Loucy (cell line): ENCODE data around the gene DHRS3.

ENCODE experiments used
- H2AFZ ChIP-seq: fragments of 200-600 bp; sonication (generic); 2 replicates; pipeline ENCODE4 v1.6.0; 2016; ENCODE audit warnings: antibody characterized with exemption, mild to moderate bottlenecking, low read length, moderate library complexity
- H3F3A ChIP-seq: fragments of 200-600 bp; 2 replicates; pipeline ENCODE4 v1.6.0; 2016; ENCODE audit warnings: antibody characterized with exemption, low read depth, mild to moderate bottlenecking
- H3K27me3 ChIP-seq: fragments of 200-600 bp; sonication (generic); 2 replicates; pipeline ENCODE4 v1.6.1; 2014; ENCODE audit warnings: low read length, mild to moderate bottlenecking; ENCODE audit not compliant: insufficient read depth, poor library complexity, severe bottlenecking
- H3K36me3 ChIP-seq: fragments of 200-600 bp; sonication (generic); 2 replicates; pipeline ENCODE4 v1.6.1; 2016; ENCODE audit warnings: low read length; ENCODE audit not compliant: insufficient read depth
- H3K4me1 ChIP-seq: fragments of 200-600 bp; sonication (generic); 2 replicates; pipeline ENCODE4 v1.5.1; 2014; ENCODE audit warnings: low read length, mild to moderate bottlenecking; ENCODE audit not compliant: insufficient read depth, poor library complexity, severe bottlenecking
- H3K4me2 ChIP-seq: fragments of 200-600 bp; sonication (generic); 2 replicates; pipeline ENCODE4 v1.6.0; 2014; ENCODE audit warnings: antibody characterized with exemption, low read length, low read depth, mild to moderate bottlenecking; ENCODE audit not compliant: poor library complexity, severe bottlenecking
- H3K4me3 ChIP-seq: fragments of 200-600 bp; sonication (generic); 2 replicates; pipeline ENCODE4 v1.5.1; 2014; ENCODE audit warnings: low read length, mild to moderate bottlenecking, mixed read lengths; ENCODE audit not compliant: poor library complexity, severe bottlenecking
- H3K79me2 ChIP-seq: fragments of 200-600 bp; sonication (generic); 2 replicates; pipeline ENCODE4 v1.6.1; 2014; ENCODE audit warnings: low read length; ENCODE audit not compliant: insufficient read depth
- H3K9ac ChIP-seq: fragments of 200-600 bp; sonication (generic); 2 replicates; pipeline ENCODE4 v1.6.0; 2014; ENCODE audit warnings: mild to moderate bottlenecking, low read depth, low read length, moderate library complexity; ENCODE audit not compliant: poor library complexity, severe bottlenecking
- H3K9me2 ChIP-seq: fragments of 200-600 bp; sonication (generic); replicated peaks from 2 replicates; pipeline ENCODE4 v1.6.1; 2016; ENCODE audit warnings: low read depth, low read length, mixed read lengths
- H3K9me3 ChIP-seq: fragments of 200-600 bp; sonication (generic); 2 replicates; pipeline ENCODE4 v1.6.1; 2014; ENCODE audit warnings: mild to moderate bottlenecking, antibody characterized with exemption, low read length, low read depth; ENCODE audit not compliant: insufficient read depth
- H4K20me1 ChIP-seq: fragments of 200-600 bp; sonication (generic); 2 replicates; pipeline ENCODE4 v1.6.0; 2014; ENCODE audit warnings: antibody characterized with exemption, low read length, mild to moderate bottlenecking; ENCODE audit not compliant: insufficient read depth, poor library complexity, severe bottlenecking
- CTCF ChIP-seq: fragments of 200-600 bp; sonication (generic); conservative IDR thresholded peaks from 2 replicates; pipeline ENCODE4 v1.5.1; 2014; ENCODE audit warnings: mild to moderate bottlenecking, antibody characterized with exemption, low read length
- EZH2phosphoT487 ChIP-seq: fragments of 200-600 bp; IDR thresholded peaks from 2 replicates; pipeline ENCODE4 v1.6.1; 2018; ENCODE audit warnings: antibody characterized with exemption, mild to moderate bottlenecking, moderate library complexity, borderline replicate concordance

The DHRS3 gene

GRCh38 chr1:12629985-12630760 lies 12.2 kb upstream of the DHRS3 start:
- Histone ChIP-seq H3K4me3 (no peak overlapping the region), H3K9me3 (no peaks in the 10 kb centered on the region), H3K4me2 (no peak overlapping the region), H4K20me1 (no peaks in the 10 kb centered on the region), H3K79me2 (no peaks in the 10 kb centered on the region), H2AFZ (no peak overlapping the region), H3K9me2 (no peaks in the 10 kb centered on the region), H3K4me1 (peaks cover 11% of the 10 kb centered on the region), H3K36me3 (no peaks in the 10 kb centered on the region), H3K9ac (no peak overlapping the region), H3K27me3 (no peaks in the 10 kb centered on the region), H3F3A (no peaks in the 10 kb centered on the region)
- TF ChIP-seq EZH2phosphoT487: no peak
- TF ChIP-seq CTCF: no peak

GRCh38 chr1:12629511-12629956 lies 11.5 kb upstream of the DHRS3 start:
- TF ChIP-seq CTCF (no peak), EZH2phosphoT487 (no peak)
- H3K9me2 ChIP-seq: no peaks in the 10 kb centered on the region
- no peaks in the 10 kb centered on the region for H3K36me3 ChIP-seq
- peaks cover 11% of the 10 kb centered on the region for H3K4me1 ChIP-seq
- H2AFZ ChIP-seq: no peak overlapping the region
- no peaks in the 10 kb centered on the region for H3F3A ChIP-seq
- H3K79me2 ChIP-seq: no peaks in the 10 kb centered on the region
- no peaks in the 10 kb centered on the region for H3K9me3 ChIP-seq
- H3K4me2 ChIP-seq: no peak overlapping the region
- H3K4me3 ChIP-seq: no peak overlapping the region
- H3K9ac ChIP-seq: no peak overlapping the region
- no peaks in the 10 kb centered on the region for H3K27me3 ChIP-seq
- H4K20me1 ChIP-seq: no peaks in the 10 kb centered on the region

GRCh38 chr1:12627296-12627695 lies 9.3 kb upstream of the DHRS3 start:
- no peak for TF ChIP-seq EZH2phosphoT487
- TF ChIP-seq CTCF: no peak
- H3K9me2 ChIP-seq: no peaks in the 10 kb centered on the region
- no peak overlapping the region for H3K9ac ChIP-seq
- H3K4me3 ChIP-seq: no peak overlapping the region
- H3K36me3 ChIP-seq: no peaks in the 10 kb centered on the region
- no peaks in the 10 kb centered on the region for H3K27me3 ChIP-seq
- peak overlapping the region; percentile 40 for H3K4me2 ChIP-seq
- H3K79me2 ChIP-seq: no peaks in the 10 kb centered on the region
- H4K20me1 ChIP-seq: no peaks in the 10 kb centered on the region
- H3K9me3 ChIP-seq: no peaks in the 10 kb centered on the region
- H2AFZ ChIP-seq: no peak overlapping the region
- H3F3A ChIP-seq: no peaks in the 10 kb centered on the region
- peaks cover 11% of the 10 kb centered on the region for H3K4me1 ChIP-seq
